ENCODE results near the gene UBE2I.

Gene UBE2I

DNA sequence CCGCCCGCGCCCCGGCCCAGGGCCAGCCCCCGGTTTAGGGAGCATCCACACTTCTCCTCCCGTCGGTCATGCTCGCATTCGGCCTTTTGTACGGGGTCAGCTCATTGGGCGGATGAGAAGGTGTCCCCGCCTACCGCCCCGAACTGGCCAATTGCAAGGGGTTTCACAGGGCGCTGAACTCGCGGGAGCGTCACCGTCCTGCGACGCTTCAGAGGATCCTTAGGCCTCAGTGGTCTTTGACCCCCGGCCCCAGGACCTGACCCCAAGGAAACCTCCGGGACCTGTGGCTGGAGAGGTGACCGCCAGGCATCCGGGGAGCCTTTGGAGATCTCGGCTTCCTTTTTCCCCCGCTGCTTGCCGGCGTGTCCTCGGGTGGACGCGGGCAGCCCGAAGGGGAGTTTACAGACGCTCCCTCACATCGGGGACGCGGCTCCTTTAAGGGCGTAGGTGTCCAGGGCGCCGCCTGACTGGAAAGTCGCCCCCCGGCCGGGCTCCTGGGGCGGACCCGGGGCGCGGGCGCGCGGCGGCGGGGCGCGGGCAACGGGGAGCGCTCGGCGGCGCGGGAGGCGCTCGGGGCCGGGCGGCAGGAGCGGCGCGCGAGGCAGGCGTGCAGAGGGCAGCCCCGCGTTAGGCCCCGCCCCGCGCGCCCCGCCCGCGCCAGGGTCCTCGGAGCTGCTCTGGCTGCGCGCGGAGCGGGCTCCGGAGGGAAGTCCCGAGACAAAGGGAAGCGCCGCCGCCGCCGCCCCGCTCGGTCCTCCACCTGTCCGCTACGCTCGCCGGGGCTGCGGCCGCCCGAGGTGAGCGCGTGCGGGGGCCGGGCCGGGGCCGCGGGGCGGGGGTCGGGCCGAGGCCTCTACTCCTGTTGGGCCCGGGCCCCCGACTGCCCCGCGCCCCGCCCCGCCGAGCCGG is at the start of gene UBE2I (continued):
- TF ChIP-seq ZNF596 (tag by site-specific recombination; IDR thresholded peaks at IDR 0.05) (no peak), ZNF223 (tag by site-specific recombination; IDR thresholded peaks at IDR 0.05) (no peak), SCRT1 (tag by site-specific recombination; IDR thresholded peaks at IDR 0.05; ENCODE audit: borderline replicate concordance) (no peak), ZNF626 (tag by site-specific recombination; IDR thresholded peaks at IDR 0.05) (no peak), ZBTB21 (tag by site-specific recombination; IDR thresholded peaks at IDR 0.05) (0 out of 2 replicates have a peak, but pooled peaks have one; percentile 62), ZBTB7A (tag by site-specific recombination; IDR thresholded peaks at IDR 0.05; ENCODE audit: low read depth) (peak; percentile 89), ZNF404 (tag by site-specific recombination; IDR thresholded peaks at IDR 0.05) (no peak), ZNF37A (tag by site-specific recombination; IDR thresholded peaks at IDR 0.05) (no peak), MZF1 (tag by site-specific recombination; IDR thresholded peaks at IDR 0.05; ENCODE audit: borderline replicate concordance) (no peak), ZNF654 (tag by site-specific recombination; IDR thresholded peaks at IDR 0.05; ENCODE audit: low read depth) (no peak; the same call in 1 of the 2 replicates), SETDB1 (IDR thresholded peaks at IDR 0.05; ENCODE audit: insufficient read length, low read length) (no peak), KLF16 (tag by site-specific recombination; IDR thresholded peaks at IDR 0.05) (peak; percentile 96), YY1 (tag by site-specific recombination; IDR thresholded peaks at IDR 0.05) (peak; percentile 80; the same call in 1 of the 2 replicates), ZNF433 (tag by site-specific recombination; IDR thresholded peaks at IDR 0.05; ENCODE audit: low read depth) (0 out of 2 replicates have a peak, but pooled peaks have one; percentile 14), ZNF292 (tag by site-specific recombination; IDR thresholded peaks at IDR 0.05; ENCODE audit: borderline replicate concordance, low read depth) (no peak), ZNF221 (tag by site-specific recombination; IDR thresholded peaks at IDR 0.05; ENCODE audit: borderline replicate concordance) (no peak), ZNF558 (tag by site-specific recombination; IDR thresholded peaks at IDR 0.05) (no peak), ZNF585B (tag by site-specific recombination; IDR thresholded peaks at IDR 0.05) (no peak), ZBTB8A (tag by site-specific recombination; IDR thresholded peaks at IDR 0.05) (peak; percentile 69), ZNF560 (tag by site-specific recombination; IDR thresholded peaks at IDR 0.05; ENCODE audit: borderline replicate concordance) (no peak), ZFP69B (tag by site-specific recombination; IDR thresholded peaks at IDR 0.05) (peak; percentile 94), ZNF521 (tag by site-specific recombination; IDR thresholded peaks at IDR 0.05) (no peak), ZNF132 (tag by site-specific recombination; IDR thresholded peaks at IDR 0.05; ENCODE audit: borderline replicate concordance) (no peak), ZBTB48 (tag by site-specific recombination; IDR thresholded peaks at IDR 0.05) (peak; percentile 100)
- TF ChIP-seq, protein P1, sequence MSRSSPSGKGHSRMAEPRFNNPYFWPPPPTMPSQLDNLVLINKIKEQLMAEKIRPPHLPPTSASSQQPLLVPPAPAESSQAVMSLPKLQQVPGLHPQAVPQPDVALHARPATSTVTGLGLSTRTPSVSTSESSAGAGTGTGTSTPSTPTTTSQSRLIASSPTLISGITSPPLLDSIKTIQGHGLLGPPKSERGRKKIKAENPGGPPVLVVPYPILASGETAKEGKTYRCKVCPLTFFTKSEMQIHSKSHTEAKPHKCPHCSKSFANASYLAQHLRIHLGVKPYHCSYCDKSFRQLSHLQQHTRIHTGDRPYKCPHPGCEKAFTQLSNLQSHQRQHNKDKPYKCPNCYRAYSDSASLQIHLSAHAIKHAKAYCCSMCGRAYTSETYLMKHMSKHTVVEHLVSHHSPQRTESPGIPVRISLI (tag by site-specific recombination; IDR thresholded peaks at IDR 0.05), result no peak
- TF ChIP-seq, protein P2, sequence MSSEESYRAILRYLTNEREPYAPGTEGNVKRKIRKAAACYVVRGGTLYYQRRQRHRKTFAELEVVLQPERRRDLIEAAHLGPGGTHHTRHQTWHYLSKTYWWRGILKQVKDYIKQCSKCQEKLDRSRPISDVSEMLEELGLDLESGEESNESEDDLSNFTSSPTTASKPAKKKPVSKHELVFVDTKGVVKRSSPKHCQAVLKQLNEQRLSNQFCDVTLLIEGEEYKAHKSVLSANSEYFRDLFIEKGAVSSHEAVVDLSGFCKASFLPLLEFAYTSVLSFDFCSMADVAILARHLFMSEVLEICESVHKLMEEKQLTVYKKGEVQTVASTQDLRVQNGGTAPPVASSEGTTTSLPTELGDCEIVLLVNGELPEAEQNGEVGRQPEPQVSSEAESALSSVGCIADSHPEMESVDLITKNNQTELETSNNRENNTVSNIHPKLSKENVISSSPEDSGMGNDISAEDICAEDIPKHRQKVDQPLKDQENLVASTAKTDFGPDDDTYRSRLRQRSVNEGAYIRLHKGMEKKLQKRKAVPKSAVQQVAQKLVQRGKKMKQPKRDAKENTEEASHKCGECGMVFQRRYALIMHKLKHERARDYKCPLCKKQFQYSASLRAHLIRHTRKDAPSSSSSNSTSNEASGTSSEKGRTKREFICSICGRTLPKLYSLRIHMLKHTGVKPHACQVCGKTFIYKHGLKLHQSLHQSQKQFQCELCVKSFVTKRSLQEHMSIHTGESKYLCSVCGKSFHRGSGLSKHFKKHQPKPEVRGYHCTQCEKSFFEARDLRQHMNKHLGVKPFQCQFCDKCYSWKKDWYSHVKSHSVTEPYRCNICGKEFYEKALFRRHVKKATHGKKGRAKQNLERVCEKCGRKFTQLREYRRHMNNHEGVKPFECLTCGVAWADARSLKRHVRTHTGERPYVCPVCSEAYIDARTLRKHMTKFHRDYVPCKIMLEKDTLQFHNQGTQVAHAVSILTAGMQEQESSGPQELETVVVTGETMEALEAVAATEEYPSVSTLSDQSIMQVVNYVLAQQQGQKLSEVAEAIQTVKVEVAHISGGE (tag by site-specific recombination; conservative IDR thresholded peaks at IDR 0.05; ENCODE audit: low read depth), result no peak; the same call in 1 of the 2 replicates
- TF ChIP-seq, protein P3, sequence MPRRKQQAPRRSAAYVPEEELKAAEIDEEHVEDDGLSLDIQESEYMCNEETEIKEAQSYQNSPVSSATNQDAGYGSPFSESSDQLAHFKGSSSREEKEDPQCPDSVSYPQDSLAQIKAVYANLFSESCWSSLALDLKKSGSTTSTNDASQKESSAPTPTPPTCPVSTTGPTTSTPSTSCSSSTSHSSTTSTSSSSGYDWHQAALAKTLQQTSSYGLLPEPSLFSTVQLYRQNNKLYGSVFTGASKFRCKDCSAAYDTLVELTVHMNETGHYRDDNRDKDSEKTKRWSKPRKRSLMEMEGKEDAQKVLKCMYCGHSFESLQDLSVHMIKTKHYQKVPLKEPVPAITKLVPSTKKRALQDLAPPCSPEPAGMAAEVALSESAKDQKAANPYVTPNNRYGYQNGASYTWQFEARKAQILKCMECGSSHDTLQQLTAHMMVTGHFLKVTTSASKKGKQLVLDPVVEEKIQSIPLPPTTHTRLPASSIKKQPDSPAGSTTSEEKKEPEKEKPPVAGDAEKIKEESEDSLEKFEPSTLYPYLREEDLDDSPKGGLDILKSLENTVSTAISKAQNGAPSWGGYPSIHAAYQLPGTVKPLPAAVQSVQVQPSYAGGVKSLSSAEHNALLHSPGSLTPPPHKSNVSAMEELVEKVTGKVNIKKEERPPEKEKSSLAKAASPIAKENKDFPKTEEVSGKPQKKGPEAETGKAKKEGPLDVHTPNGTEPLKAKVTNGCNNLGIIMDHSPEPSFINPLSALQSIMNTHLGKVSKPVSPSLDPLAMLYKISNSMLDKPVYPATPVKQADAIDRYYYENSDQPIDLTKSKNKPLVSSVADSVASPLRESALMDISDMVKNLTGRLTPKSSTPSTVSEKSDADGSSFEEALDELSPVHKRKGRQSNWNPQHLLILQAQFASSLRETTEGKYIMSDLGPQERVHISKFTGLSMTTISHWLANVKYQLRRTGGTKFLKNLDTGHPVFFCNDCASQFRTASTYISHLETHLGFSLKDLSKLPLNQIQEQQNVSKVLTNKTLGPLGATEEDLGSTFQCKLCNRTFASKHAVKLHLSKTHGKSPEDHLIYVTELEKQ (tag by site-specific recombination; IDR thresholded peaks at IDR 0.05; ENCODE audit: borderline replicate concordance), result no peak
- TF ChIP-seq, protein P4, sequence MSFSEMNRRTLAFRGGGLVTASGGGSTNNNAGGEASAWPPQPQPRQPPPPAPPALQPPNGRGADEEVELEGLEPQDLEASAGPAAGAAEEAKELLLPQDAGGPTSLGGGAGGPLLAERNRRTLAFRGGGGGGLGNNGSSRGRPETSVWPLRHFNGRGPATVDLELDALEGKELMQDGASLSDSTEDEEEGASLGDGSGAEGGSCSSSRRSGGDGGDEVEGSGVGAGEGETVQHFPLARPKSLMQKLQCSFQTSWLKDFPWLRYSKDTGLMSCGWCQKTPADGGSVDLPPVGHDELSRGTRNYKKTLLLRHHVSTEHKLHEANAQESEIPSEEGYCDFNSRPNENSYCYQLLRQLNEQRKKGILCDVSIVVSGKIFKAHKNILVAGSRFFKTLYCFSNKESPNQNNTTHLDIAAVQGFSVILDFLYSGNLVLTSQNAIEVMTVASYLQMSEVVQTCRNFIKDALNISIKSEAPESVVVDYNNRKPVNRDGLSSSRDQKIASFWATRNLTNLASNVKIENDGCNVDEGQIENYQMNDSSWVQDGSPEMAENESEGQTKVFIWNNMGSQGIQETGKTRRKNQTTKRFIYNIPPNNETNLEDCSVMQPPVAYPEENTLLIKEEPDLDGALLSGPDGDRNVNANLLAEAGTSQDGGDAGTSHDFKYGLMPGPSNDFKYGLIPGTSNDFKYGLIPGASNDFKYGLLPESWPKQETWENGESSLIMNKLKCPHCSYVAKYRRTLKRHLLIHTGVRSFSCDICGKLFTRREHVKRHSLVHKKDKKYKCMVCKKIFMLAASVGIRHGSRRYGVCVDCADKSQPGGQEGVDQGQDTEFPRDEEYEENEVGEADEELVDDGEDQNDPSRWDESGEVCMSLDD (tag by site-specific recombination; IDR thresholded peaks at IDR 0.05), result peak; percentile 60; the same call in 1 of the 2 replicates

Measured in HEK293 (cell line).